ENCODE data around the gene ZFC3H1.

GRCh38 chr12:71621938-71622337 is 41.7 kb downstream of the ZFC3H1 start:
- TF ChIP-seq ATF5 (CRISPR knock-in tag; IDR thresholded peaks at IDR 0.05; ENCODE audit: low read depth): no peak
- TF ChIP-seq ZFX (CRISPR knock-in tag; IDR thresholded peaks at IDR 0.05; ENCODE audit: low read depth): no peak

Data from HepG2 (cell line).